Right ventricle myocardium inferior (tissue), 1 donor: ENCODE measurements around the gene EYA2. TPM values are rescaled to one million over a fixed set of nuclear protein-coding genes. Genes with fewer than 3 reads are reported as not detected.

Experiments used
- ATAC-seq: fragments of 200-7000 bp; cut with Tn5 transposase; one replicate; pipeline ENCODE4 v1.9.1; 2020; ENCODE audit warnings: mild to moderate bottlenecking, moderate library complexity
- DNase-seq: peaks from one replicate; pipeline ENCODE4 v3.0.0; 2021; ENCODE audit errors: missing footprints
- intact Hi-C: fragments of 100-400 bp; cut with DNase I; formaldehyde crosslinking; loops from one replicate; pipeline ENCODE4 v1.11.0; 2022
- total RNA-seq: library from RNA; stranded (reverse); fragmentation: NEBNext Ultra II Directional; extraction: Animal tissue kit (Norgen Biotek cat#: 25700); gene quantifications from one replicate; pipeline ENCODE4 v1.2.1, GENCODE V29; 2021
- donor health status: DM: no; HTN: yes; CAD: no; lungs with severe emphysema.

Gene EYA2
- total RNA-seq, 1 donor from 2014 or later = 1.5 TPM

DNA sequence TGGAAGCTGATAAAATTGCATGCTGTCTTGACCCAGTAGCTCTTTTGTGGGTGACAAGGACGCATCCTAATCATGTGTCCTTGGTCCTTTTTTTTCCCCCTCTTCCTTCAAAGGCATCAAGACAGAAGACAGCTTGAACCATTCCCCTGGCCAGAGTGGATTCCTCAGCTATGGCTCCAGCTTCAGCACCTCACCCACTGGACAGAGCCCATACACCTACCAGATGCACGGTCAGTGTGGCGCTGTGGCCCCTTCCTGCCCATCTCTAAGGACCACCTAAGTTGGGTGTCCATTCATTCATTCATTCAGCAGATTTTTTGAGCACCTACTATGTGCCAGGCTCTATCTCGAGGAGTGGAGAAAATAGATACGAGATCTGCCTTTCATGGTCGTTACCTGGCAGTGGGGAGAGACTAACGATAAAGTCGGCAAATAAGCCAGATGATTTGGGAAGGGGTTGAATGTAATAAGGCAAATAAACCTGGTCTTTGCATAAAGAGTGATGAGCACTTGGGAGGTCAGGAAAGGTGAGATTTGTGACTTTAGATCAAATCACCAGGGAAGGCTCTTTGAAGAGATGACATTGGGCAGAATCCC lies 121.5 kb downstream of the EYA2 start:
- DNase-seq (no peak), ATAC-seq (no peak)
- intact Hi-C loops = no loop called here

DNA sequence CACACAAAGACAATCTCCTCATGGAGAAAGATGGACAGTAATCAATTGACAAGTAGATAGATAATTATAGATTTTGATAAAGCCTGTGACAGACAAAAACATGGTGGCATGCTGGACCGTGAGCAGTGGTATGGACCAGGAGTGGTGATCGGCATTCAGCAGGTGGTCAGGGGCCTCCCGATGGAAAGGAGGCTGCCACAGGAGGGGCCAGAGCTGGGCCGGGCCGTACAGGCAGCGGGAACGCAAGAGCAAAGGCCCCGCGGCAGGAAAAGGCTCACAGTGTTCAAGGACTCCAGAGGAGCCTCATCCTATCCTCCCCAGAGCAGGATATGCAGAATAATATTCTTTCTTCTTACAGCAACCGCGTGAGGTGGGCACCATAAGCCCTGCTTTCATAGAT lies 123.7 kb downstream of the EYA2 start:
- DNase-seq (no peak), ATAC-seq (no peak)
- intact Hi-C loops = no loop called here

DNA sequence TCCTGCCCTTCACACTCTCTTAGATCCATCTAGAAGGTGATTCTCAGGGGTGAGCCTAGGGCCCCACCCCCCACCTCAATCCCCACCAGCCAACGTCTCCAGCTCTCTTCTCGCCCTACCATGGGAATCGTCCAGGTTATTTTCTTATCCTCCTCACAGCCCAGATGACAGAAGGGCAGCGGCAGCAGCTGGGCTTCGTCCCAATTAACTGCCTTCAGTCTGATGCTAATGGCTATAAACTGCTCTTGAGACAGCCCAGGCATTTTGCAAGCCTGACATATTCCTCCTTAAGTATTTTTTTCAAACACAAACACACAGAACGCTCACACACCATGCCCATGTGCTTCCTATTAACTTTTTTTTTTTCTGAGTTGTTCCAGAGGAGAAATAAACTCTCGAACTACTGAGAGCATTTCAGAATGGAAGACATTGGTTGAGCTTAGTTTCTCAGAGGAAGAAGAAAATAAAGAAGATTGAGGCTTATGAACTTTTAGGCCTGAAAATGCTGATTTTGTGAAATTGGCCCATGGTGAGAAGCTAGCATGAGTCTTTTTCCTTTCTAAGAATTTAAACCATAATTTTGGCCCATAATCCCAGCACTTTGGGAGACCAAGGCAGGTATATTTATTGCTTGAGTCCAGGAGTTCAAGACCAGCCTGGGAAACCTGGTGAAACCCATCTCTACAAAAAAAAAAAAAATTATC lies 124.6 kb downstream of the EYA2 start:
- intact Hi-C loops = no loop called here
- no peak for DNase-seq
- ATAC-seq = peak; percentile 31

DNA sequence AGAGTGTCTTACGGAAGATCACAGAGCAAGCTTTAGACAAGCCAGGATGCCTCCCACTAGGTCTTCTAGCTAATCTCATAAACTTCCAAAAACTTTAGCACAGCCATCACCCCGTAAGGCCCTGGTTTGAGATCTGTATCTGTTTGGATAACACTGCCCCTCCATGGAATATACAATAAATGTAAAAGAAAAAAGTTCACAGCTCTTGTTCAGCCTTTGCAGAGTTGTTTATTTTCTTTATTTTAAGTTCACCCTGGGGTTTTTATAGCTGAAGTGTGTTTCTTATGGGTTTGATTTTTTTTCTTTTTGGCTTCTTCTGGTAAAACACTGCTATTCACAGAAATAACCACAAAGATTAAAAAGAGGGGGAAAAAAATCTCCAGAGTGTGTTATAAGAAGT lies 125.6 kb downstream of the EYA2 start:
- intact Hi-C loops = no loop called here
- ATAC-seq (no peak), DNase-seq (no peak)

DNA sequence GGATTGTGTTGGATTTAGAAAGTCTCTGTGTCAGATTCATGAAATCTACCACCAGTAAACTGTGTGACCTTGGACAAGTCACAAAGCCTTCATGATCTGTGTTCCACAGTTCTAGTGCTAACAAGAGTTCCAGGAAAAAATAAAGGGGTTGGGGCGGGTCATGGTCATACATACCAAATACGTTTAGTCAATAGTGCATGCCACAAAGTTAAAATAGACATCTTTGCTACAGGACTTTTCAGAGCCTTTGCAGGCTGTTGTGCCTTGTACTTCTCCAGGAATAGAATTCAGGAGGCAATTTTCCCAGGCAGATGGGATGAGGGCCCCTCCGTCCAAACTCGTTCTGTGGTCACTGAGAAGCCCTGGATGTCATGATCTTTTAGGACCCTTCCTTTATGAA lies 127.2 kb downstream of the EYA2 start:
- intact Hi-C loops = no loop called here
- DNase-seq (no peak), ATAC-seq (no peak)

DNA sequence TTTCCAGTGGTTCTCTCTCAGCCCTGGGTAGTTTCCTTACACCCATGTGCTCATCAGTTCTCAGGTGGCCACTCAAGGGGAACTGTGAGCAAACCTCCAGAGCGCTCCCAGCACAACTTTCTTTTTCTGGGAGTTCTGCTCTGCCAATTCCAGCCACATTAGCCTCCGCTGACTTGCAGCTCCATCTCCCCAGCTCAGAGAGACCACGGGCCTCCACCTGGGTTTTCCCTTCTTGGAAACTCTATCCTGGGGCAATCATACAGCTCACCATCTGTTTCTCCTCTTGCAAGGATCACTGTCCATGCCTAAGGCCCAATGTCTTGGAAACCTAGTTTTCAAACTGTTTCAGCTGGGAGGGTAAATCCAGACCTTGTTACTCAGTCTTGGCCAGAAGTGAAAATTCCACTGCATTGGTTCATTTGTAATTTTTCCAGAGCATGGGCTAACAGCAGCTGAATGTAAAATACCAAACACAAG lies 129.9 kb downstream of the EYA2 start:
- no peak for DNase-seq
- no peak for ATAC-seq
- intact Hi-C loops = no loop called here

DNA sequence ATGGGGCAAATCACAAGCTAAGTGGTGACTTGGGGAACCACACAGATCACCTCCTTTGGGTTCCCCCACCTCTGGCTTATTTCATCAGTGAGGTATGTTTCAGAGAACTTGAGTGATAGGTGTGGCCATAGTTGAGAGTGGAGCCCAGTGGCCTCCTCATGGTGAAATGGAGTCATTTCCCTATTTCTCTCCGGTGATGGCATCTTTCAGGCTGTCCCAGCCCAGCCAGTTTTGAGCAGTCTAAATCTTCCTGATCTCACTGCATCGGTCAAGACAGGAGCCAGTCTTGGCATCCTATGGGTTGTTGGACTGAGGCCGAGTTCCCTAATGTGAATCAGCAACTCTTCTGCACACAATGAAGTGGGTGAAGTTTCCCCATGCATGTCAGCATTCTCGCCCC lies 132.4 kb downstream of the EYA2 start:
- intact Hi-C loops = no loop called here
- DNase-seq = no peak
- no peak for ATAC-seq

DNA sequence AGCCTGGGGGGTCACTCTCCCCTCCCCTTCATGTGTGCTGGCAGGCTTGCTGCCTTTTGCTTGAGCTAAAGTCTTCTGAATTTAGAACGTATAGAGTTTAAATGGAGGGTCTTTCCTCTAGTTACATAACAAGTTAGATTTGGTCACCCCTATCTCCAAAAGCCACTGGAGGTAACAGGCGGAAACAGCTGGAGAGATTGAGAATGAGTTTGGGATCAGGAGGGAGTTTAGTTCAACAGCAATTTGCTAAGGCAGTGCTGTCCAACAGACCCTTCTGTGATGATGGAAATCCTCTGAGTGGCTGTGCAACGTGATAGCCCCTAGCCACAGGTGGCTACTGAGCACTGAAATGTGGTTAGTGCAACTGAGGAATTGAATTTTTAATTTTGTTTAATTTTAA lies 132.8 kb downstream of the EYA2 start:
- no peak for DNase-seq
- ATAC-seq = no peak
- intact Hi-C loops = no loop called here

DNA sequence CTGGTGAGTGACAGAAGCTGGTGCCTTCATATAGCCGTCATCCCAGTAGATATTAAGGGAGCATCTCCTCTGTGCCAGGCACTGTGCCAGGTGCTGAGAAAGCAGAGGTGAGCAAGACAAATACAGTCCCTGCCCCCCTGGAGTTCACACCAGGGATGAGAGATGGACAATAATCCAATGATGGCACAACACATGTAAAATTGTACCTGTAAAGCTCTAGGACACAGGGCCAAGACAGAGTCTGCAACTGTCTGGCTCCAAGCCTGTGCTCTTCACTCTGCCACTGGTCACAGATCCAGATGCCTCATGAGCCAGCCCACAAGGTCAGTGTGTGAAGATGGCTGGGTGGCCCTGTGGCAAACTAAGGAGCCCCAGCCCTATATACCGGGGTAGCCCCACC lies 133.8 kb downstream of the EYA2 start:
- no peak for ATAC-seq
- no peak for DNase-seq
- intact Hi-C loops = no loop called here

DNA sequence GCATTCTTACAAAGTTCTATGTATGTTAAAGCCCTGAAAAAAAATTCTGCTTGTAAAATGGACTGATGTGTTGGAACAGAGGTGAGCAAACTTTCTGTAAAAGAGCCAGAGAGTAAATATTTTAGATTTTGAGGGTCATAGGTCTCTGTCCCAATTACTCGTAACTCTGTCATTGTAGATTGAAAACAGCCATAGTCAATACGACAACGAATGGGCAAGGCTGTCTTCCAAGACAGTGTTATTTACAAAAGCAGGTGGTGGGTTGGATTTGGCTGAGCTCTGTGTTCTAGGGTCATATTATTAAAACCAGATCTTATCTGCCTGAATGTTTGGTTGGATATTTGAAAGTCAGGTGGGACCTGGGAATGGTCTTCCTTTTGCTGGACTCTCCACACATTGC lies 135.2 kb downstream of the EYA2 start:
- intact Hi-C loops = no loop called here
- DNase-seq = no peak
- no peak for ATAC-seq

DNA sequence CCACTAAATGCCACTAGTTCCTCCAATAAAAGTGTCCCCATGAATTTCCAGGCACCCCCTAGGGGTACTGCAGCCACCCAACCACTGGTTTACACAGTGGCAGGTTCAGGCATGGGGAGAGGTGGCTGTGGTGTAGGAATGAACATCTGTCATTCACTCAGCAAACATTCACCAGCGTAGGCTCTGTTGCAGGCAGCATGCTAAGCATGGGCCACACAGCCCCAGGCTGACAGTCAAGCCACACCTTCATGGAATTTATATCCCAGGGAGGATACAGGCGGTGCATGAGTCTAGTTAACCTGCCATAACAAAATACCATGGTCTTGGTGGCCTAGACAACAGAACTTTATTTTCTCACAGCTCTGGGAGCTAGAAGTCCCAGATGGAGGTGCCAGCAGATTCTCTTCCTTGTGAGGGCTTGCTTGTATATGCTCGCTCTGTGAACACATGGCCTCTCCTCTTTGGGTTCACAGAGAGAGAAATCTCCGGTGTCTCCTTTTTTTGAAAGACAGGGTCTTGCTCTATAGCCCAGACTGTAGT lies 135.7 kb downstream of the EYA2 start:
- intact Hi-C loops = no loop called here
- peak; percentile 54 for DNase-seq
- ATAC-seq = no peak

DNA sequence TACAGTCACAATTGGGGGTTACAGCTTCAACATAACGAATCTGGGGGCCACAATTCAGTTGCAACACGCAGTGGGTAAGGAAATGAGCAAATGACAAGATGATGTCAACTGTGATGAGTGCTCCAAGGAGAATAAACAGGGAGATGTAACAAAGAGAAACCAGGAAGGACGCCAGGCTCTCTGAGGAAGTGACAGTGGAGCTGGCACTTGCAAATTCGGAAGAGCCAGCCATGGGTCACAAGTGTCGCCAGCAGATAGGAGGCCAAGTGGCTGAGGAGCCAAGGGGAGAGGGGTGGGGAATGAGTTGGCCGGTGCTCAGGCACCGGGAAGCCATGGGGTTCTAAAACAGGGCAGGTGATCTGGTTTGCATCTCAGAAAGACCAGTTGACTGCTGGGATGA lies 136.4 kb downstream of the EYA2 start:
- DNase-seq (no peak), ATAC-seq (peak; percentile 48)
- intact Hi-C loops = no loop called here

DNA sequence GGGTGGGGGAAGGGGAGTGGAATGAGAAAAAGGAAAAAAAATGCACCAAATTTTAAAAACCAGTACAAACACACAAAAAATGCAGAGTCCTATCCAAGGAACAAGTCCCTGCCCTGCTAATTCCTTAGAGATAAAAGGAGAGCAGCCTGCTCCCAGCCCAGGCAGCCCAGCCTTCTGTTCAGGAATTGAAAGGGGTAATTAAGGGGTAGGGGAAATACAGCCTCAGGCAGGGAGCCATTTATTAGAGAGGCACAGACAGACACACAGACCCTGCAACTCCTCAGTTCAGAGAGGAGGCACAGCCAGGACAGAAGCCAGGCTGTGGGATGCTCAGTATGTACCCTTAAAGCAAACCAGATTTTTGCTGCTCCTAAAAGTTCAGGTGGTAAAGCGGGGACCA lies 137.2 kb downstream of the EYA2 start:
- no peak for ATAC-seq
- intact Hi-C loops = no loop called here
- DNase-seq = no peak

DNA sequence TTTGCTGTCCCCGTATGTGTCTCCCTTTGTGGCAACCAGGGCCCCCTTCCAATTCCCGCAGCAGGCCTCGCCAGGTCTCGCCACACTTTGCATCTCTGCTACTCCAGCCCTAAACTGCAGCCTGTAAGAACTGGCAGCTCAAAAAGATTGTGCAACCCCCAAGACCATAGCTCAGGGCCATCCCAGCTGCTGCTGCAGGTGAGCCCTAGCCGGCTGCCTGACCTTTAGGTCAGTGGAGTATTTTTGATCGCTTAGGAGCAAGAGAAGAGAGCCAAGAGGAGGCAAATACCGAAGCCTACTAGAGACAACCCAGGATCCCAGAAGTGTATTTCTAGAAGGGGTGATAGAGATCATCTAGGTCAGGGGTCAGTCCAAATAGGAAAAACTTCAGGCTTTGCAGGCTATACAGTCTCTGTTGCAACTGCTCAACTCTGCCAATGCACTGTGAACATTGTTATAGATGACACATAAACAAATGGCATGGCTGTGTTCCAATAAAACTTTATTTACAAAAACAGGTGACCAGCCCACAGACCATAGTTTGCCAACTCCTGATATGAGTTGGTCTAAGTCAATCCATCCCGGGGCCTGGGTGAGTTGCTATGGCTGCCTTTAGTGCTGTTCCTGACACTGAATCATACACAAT lies 138.4 kb downstream of the EYA2 start:
- DNase-seq (no peak), ATAC-seq (no peak)

DNA sequence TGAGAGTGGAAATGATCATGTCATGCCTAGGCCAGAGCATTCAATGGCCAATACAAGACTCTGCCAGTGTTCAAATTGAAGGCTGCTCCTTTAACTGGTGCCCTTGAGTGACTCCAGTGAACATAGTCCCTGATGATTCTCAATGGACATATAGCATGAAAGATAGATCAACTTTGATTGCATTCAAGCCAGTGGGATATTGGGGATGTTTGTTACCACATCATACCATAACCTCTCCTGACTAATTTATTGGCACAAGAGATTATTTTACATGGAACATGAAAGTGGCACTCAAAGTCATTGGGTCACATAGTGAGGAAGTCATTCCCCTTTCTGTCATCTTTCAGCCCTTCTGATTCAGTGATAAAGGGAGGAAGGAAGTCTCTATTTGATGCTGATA lies 139.0 kb downstream of the EYA2 start:
- intact Hi-C loops = no loop called here
- ATAC-seq = no peak
- DNase-seq = no peak

More for the DNA sequence above, 138.4 kb downstream of the EYA2 start:
- intact Hi-C loops = no loop called here

DNA sequence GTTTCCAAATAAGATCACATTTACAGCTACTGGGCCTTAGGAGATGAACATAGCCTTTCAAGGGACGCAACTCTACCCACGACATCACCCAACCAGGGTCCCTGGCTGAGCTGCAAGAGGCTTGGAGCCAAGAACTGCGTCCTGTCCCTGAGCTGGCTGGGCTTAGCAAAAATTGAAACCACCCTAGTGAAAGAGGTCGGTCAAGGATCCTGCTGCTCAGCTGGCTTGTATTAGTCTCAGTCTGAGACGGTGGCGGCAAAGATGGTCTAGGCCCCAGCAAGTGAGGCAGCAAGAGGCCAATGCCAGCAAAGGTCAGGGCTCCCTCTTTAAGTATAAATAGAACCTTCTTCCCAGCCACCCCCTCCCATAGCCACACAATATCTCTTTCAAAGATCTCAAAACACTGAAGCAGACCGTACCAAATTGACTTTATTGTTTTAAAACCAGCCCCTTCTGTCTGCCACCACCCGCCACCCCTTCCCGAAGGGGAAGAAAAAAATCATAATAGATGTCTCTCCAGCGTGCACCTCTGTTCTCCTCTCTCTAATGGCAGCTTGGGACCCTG lies 140.5 kb downstream of the EYA2 start:
- no peak for ATAC-seq
- intact Hi-C loops = no loop called here
- no peak for DNase-seq

DNA sequence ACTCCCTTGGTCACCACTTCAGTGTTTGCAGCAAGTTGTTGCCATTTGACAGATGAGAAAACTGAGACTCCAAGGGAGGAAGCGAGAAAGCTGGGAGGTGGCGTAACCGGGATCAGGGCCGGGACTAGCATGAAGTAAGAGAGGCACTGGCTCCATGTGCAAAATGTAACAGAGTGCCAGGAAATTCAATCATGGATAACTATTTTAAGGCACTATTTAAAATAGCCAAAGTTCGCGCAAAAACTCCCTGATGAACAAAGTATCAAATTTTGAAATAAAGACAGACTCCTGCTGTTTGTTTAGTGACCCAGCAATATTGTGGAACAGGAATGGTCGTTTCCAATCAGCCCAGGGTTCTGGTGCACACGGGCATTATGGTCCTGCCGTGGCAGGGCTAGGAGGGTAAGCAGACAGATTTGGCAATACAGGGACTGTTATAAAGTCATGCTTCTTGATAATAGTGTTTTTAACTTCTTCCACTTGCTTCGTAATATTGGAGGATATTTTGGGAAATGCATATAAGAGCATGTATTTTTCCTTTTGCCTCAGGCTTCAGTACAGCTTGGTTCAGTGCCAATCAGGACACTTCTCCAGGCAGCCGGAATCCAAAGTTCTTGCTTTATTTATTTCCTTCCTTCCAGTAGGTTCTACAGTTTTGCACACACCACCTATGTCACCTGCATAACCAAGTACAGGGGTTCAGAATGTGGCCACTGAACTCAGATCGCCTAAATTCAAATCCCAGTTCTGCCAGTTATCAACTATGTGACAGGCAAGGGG lies 141.6 kb downstream of the EYA2 start:
- intact Hi-C loops = no loop called here
- DNase-seq (peak; percentile 47), ATAC-seq (no peak)

DNA sequence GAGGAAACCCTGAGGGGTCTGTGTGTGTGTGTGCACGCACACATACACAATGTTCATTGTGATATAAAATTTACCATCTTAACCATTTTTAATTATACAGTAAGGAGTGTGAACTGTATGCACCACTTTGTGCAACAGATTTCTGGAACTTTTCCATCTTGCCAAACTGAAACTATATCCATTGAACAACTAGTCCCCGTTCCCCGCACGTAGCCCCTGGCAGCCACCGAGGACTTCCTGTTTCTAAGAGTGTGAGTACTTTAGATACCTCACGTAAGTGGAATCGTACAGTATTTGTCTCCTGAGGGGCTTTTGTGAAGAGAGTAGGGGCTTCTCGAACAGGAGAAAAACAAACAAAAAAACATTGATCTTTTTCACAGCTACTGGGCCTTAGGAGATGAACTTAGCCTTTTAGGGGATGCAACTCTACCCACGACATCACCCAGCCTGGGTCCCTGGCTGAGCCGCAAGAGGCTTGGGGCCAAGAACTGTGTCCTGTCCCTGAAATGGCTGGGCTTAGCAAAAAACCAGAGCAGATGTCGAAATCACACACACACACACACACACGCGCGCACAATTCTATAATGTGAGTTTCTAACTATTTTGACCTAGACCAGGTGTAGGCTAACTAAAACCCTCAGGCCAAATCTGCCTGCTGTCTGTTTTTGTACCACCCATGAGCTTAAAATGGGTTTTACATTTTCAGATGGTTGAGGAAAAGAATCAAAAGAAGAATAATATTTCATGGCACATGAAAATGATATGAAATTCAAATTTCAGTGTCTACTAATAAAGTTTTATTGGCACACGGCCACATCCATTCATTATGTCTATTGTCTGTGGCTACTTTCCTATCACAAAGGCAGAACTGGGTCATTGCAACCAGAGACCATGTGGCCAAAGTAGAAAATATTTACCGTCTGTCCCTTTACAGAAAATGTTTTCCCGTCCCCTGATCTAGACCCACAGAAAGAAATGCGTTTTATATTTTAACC lies 144.2 kb downstream of the EYA2 start:
- intact Hi-C loops = no loop called here
- DNase-seq = peak; percentile 58
- no peak for ATAC-seq
